ENCODE results near the gene ARFGEF2.
A peak's percentile ranks its signal among the peaks of the same experiment; 100 is the strongest.
"Not testable (repeated sequence)": the region's sequence is repeated elsewhere in the genome, so short reads cannot be mapped to it uniquely, and the experiment has no call there.

The ARFGEF2 gene

DNA sequence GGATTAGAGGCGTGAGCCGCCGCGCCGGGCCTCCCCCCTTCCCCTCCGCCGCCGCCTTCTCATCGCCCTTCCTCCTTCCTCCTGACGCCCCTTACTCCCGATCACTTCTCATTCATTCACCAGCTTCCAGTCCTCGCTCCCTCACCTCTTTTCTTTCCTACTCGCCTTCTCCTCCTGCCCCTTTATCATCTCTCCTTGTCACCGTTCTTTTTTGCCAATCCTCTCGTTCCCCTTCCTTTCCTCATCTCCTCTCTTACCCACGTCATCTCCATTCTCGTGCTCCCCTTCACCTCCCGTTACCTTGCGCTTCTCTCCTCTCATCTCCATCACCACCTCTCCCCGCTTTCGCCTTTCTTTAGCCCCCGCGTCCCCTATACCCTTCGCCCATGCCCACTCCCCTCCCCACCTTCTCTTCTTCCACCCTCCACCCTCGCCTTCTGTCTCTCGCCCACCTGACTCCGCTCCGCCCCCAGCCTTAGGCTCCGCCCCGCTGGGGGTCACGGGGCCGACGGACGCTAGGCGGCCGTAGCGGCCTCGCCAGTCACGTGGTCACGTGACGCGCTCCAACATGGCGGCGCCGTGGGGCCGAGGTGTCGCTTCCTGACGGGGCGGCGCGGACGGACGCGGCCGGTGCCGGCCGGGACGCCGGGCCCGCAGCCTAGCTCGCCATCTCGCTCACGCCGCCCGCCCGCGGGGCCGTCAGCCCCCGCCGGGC lies at the start of gene ARFGEF2:
ARFGEF2 (plus strand) TSS at position 544 of the 715 bp plus-strand sequence. CDS start 179 bp downstream, outside the sequence.
- DNase-seq (ENCODE audit: low spot score), result peak; percentile 92

DNA sequence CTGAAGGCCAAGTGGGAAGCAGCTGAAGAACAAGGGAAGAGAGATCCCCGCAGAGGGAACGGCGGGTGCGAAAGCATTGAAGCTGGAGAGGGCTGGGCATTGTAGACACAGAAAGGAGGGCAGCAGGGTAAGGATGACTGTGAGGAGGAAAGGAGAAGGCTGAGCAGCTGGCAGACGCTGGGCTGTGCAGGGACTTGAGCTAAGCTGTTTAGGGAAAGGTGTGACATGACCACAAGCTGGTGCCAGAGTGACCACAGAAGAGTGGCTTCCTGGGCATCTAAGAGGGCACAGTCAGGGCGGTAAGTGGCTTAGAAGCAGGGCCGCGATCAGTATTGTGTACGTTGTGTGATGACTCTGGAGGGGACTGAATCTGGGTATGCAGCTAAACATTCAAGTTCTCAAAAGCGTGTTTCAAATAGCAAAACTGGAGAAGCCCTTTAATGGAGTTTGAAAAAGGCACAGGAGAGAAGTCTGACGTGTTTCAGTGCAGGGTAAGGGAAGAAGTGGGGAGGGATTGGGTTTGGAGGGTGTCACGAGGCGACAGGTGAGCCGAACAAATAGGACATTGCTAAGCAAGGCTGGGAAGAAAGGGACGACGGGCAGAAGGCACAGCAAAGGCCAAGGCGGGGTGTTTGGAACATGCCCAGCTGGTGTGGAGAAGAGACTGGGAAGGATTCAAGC lies 46.1 kb upstream of the ARFGEF2 start:
- no peak for DNase-seq (ENCODE audit: low spot score)

DNA sequence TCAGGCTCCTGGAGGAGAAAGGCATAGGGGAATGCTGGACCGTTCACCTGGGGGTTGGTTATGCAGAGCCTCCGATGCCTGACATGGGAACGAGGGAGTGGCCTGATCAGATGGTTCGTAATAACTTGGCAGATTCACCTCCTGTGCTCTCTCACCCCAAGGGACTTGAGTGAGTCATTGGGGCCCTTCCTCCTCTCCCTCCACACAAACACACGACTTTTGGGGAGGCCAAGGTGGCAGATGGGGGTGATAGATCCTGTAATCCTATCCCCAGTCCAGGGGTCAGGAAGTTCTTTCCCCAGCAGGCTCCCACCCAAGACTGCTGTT lies 45.6 kb upstream of the ARFGEF2 start:
- DNase-seq (ENCODE audit: low spot score), result no peak

DNA sequence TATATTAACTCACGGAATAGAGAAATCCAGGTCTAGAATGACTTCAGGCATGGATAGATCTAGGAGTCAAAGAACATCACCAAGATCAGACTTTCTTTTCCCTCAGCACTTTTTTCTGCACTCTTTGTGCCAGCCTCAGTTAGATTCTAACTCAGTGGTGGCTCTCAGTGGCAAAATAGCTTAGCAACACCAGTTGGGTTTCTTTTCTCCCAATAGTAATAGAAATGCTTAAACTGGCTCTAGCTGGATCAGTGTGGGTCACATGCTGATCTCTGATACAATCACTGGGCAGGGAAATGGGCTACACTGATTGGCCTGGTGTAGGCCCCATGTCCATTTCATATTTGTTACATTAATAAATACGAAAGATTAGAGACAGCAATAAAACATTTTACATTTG lies 44.2 kb upstream of the ARFGEF2 start:
- no peak for DNase-seq (ENCODE audit: low spot score)

DNA sequence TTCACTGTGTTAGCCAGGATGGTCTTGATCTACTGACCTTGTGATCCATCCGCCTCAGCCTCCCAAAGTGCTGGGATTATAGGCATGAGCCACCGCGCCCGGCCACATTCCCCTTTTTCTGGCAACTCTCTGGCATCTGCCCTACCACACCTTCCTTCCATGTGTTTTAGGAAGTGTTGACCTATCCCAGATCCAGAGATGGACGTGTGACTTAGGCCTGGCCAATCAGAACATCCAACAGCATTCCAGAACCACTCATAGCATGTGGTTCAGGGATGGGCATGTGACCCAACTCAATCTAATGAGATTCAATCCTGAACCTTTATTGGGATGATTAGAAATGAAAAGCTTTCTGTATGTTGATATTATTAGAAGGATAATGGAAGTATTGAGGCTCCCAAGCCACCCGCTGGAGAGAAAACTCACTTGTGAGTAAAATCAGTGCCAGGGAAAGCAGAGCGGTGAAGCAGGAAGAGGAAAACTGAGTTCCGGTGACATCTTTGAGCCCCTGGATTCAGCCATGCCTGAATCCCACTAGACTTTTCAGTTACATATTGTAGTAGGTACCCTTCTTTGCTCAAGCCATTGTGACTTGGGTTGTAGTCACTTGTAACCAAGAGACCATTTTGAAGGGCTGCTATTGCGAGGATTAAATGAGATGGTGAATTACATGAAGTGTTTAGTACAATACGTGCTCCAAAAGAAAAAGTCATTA lies 42.8 kb upstream of the ARFGEF2 start:
- no peak for DNase-seq (ENCODE audit: low spot score)

DNA sequence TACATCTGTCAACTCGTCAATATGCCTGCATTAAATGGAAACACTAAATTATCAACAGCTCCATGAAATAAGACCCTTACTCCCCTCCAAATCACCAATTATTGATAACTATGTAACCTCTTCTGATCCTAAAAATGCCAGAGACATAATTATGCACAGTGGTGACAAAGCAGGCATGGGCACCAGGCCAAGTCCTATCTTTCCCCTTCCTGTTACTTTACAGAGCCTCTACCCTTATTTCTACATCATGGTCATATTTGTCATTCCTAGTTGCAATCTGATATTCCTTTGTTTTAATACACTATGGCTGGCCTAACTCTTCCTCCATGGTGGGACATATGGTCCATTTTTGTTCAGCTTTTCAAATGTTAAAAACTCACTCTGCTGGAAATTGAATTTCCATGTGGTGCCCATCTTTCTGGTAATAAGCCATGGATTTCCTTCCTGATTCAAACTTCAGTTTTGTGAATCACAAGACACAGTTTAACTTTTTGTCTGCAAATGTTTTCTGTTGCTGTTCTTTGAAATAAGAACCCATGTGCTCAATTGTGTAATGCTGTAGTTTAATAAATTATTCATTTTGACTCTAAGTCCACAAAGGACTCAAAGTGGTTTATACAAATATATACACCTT lies 41.8 kb upstream of the ARFGEF2 start:
- DNase-seq (ENCODE audit: low spot score), result no peak

DNA sequence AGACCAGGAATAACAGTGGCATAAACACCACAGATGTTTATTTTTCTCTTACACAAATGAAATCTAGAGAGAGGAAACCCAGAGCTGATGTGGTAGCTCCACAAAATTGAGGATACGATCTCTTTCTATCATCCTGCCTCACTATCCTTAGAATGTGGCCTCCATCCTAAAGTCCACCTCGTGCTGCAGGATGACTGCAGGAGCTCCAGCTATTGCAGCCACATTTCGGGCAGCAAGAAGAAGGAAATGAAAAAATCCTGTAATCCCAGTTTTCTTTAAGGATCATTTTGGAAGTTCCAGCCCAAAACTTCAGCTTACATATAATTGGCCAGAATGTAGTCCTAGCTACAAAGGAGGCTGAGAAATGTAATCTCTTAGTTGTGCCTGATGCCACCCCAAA lies 41.2 kb upstream of the ARFGEF2 start:
- no peak for DNase-seq (ENCODE audit: low spot score)

DNA sequence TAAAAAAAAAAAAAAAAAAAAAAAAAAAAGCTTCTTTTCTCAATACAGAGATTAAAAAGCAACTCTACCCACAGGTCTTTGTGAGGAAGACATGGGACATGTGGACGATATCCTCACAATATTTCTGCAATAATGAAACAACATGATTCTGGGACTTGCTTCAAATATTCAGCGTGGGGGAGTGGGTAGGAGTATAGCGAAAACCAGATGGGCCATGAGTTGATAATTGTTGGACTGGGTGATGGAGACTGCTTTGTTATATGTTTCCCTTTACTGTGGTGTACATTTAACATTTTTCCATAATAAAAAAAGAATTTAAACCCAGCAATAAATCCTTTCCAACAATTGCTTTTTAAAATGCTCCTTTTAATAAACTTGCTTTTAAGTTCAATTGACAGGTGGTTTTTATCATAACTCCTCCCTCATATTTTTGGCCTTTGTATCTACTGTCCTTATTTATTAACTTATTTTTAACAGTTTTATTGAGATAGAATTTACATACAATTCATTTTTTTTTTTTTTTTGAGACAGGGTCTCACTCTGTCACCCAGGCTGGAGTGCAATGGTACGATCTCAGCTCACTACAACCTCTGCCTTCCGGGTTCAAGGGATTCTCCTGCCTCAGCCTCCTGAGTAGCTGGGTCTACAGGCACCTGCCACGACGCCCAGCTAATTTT lies 40.4 kb upstream of the ARFGEF2 start:
- DNase-seq (ENCODE audit: low spot score), result no peak

DNA sequence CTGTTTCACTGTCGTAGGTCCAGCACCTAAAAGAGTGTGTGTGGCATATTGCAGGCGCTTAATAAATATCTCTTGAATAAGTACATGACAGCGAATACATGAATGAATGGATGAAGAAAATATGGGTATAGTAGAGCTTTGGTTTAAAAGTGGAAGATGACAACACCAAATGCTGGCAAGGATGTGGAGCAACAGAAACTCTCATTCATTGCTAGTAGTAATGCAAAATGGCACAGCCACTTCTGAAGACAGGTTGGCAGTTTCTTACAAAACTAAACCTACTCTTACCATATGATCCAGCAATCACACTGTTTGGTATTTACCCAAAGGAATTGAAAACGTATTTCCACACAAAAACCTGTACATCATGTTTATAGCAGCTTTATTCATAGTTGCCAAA lies 36.3 kb upstream of the ARFGEF2 start:
- no peak for DNase-seq (ENCODE audit: low spot score)

DNA sequence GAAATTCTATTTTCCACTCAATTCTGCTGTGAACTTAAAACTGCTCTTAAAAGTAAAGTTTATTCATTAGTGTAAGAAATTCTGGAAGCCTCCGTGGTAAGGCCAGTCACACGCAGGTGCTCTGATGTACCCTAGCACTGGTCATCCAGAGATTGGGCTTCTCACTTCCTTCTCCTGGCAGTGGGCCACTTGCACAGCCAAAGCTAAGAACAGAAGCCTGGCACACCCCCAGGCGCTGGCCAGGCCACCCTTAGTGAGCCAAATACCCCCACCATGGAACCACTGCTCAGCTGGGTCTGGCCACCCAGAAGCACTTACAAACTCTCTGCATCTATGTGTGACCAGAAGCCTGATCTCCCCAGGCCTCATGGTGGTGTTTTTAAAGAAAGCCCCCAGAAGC lies 35.3 kb upstream of the ARFGEF2 start:
- DNase-seq (ENCODE audit: low spot score), result no peak

DNA sequence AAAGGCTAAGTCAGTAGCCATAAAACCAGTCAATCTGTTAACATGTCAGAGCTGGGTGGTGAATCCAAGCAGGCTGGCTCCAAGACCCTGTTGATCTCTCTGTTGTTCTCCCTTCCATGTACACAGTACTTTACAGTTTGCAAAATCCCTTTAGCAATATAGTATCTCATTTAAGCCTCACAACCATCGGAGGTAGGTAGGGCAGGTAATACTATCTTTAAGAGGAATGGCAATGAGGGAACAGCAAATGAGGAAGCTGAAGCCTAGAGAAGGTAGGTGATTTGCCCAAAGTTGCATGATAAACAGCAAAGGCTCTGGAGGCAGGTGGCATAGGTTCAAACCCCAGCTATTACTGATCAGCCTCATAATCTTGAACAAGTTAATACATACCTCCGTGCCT lies 34.7 kb upstream of the ARFGEF2 start:
- no peak for DNase-seq (ENCODE audit: low spot score)

DNA sequence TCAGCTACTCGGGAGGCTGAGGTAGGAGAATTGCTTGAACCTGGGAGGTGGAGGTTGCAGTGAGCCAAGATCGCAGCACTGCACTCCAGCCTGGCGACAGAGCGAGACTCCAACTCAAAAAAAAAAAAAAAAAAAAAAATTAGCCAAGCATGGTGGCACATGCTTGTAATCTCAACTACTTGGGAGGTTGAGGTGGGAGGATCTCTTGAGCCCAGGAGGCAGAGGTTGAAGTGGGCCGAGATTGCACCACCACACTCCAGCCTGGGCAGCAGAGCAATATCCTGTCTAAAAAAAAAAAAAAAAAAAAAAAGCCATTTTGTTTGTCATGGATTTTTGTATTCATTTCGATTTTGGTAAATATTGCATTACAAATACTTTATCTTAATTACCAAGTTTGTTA lies 33.0 kb upstream of the ARFGEF2 start:
- not testable (repeated sequence) for DNase-seq (ENCODE audit: low spot score)

DNA sequence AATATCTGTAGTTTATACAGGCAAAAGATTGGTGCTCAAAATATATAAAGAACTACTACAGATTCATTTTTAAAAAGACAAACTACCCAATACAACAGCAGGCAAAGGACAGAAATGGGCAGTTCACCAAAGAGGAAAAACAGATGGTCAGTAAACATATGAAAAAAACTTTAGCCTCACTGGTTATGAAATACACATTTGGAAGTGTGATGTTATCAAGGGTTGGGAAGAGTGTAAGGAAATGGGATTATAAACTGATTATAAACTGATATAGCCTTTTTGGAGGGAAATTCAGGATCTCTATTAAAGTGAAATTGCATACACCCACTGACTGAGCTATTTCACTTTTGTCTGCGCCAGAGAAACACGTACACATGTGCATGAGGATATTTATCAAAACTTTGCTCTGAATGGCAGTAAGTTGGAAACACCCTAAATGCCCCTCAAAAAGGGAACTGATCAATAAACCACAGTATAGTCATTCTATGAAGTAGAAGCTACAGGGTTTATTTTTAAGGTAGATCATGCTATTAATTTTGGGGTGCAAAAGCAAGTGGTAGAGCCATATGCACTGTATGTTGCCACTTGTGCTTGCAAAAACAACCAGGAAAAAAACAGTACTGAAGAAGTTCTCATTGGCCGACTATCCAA lies 32.2 kb upstream of the ARFGEF2 start:
- no peak for DNase-seq (ENCODE audit: low spot score)

DNA sequence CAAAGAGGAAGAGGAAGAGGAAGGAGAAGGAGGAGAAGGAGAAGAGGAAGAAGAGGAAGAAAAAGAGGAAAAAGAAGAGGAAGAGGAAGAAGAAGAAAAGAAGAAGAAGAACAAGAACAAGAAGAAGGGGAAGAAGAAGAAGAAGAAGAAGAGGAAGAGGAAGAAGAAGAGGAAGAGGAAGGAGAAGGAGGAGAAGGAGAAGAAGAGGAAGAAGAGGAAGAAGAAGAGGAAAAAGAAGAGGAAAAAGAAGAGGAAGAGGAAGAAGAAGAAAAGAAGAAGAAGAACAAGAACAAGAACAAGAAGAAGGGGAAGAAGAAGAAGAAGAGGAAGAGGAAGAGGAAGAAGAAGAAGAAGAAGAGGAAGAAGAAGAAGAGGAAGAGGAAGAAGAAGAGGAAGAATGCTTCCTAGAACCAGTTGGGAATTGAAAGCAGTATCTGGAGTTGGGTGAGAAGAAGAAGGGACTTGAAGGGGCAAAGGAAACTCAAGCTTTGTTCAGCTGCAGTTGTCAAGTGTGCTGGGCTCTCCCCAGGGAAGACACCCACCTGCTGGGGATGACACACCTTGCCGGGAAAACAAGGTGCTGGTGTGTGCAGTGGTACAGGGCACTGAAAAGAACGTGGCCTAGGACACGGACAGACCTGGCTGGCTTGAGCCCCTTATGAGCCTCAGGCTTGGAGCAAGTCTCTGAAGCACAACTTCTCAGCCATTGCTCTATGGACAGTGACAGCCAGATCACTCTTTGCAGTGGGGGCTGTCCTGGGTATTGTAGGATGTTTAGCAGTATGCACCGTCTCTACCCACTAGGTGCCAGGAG lies 30.1 kb upstream of the ARFGEF2 start:
- DNase-seq (ENCODE audit: low spot score), result no peak

DNA sequence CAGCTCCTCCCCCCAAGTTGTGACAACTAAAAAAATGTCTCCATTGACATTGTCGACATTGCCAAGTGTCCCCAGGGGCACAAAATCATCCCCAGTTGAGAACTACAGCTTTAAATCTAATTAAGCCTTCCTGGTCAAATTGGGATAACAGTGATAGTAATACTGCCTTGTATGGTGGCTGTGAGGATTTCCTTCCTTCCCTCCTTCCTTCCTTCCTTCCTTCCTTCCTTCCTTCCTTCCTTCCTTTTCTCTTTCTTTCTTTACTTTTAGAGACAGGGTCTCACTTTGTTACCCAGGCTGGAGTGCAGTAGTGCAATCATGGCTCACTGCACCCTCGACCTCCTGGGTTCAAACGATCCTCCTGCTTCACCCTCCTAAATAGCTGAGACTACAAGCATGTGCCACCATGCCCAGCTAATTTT lies 29.5 kb upstream of the ARFGEF2 start:
- no peak for DNase-seq (ENCODE audit: low spot score)

DNA sequence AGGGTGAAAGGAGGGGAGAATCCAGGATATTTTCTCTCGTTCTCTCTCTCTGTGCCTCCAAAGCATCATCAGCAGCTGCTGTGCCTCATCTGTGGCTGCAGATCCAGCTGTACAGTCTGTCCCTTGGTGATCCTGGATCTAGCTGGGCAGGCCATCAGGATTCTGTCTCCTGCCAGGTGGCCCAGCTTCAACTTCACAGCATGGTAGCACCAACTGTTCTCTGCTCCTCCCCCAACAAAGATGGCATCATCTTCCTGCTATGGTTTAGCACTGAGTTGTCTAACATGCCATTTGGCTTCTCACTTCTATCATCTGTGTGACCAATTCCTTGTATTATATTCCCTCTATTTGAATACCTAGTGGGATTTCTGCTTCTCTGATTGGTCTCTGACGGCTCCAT lies 28.6 kb upstream of the ARFGEF2 start:
- DNase-seq (ENCODE audit: low spot score), result no peak

DNA sequence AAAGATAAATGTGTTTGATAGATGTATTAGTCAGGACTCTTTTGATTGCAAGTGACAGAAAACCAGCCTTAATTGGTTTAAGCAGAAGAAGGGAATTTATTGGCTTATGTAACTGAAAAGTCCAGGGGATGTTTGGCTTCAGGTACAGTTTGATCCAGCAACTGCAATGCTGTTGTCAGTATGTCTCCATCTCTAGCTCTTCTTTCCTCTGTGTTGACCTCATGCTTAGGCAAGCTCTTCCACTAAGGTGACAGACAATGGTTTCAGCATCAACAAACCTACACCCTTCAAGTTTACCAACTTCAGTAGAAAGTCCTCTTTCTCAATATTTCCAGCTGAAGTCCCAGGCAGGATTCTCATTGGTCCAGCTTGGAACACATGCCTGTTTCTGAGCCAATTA lies 28.1 kb upstream of the ARFGEF2 start:
- DNase-seq (ENCODE audit: low spot score), result no peak

DNA sequence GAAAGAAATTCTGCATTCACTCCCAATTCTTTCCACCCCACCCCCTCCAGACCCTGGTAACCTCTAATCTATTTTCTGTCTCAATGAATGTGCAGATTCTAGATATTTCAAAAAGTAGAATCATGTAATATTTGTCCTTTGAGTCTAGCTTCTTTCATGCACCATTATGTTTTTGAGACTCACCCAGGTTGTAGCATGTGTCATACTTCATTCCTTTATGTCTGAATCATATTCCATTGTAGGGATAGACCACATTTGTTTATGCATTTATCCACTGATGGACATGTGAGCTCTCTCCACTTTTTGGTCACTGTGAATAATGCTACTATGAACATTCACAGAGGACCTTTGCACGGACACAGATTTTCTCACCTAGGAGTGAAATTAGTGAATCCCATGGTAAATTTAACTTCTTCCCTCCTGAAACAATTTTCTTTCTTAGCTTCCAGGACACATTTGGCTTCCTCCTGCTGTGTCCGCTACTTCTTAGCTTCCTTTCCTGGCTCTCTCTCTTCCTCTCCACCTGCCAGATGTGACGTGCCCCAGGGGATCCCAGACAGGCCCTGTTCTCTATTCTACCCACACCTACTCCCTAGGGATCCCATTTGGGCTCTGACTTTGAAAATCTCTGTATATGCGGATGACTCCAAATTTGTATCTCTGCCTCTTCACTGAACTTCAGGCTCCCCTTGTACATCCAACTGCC lies 24.1 kb upstream of the ARFGEF2 start:
- no peak for DNase-seq (ENCODE audit: low spot score)

DNA sequence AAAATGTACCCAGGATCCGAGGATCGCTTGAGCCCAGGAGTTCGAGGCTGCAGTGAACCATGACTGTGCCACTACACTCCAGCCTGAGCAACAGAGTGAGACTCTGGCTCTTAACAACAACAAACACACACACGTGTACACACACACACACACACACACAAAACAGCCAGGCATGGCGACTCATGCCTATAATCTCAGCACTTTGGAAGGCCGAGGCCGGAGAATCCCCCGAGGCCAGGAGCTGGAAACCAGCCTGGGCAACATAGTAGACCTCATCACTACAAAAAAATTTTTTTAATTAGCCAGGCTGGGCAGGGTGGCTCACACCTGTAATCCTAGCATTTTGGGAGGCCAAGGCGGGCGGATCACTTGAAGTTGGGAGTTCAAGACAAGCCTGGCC lies 23.3 kb upstream of the ARFGEF2 start:
- no peak for DNase-seq (ENCODE audit: low spot score)

DNA sequence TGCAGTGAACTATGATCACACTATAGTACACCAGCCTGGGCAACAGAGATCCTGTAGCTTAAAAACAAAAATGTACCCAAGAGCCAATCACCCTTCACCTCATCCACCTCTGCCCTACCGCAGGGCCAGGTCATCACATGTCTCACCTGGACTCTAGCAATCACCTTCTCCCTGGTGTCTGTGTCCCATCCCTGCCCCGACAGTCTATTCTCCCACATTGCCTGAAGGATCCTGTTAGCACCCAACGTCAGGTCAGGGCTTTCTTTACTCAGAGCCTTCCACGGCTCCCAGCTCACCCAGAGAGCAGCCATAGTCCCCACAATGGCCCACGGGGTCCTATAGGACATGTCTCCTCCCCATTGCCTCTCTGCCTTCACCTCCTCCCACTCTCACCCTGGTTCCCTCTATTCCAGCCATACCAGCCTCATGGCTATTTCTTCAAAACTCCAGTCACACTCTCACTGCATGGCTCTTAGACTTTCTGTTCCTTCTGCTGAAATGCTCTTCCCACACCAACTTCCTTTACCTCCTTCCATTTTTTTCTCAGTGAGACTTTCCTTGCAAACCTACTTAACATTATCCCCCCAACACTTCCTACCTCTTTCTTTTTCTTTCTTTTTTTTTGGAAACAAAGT lies 22.5 kb upstream of the ARFGEF2 start:
- DNase-seq (ENCODE audit: low spot score), result no peak
